ENCODE results near the gene UBE3C. TPM values are rescaled to one million over a fixed set of nuclear protein-coding genes. Genes with fewer than 3 reads are reported as not detected.

UBE3C gene
- total and polyA plus RNA-seq, 4 donors, result 12.7 to 91.8 (median 46.1) TPM

DNA sequence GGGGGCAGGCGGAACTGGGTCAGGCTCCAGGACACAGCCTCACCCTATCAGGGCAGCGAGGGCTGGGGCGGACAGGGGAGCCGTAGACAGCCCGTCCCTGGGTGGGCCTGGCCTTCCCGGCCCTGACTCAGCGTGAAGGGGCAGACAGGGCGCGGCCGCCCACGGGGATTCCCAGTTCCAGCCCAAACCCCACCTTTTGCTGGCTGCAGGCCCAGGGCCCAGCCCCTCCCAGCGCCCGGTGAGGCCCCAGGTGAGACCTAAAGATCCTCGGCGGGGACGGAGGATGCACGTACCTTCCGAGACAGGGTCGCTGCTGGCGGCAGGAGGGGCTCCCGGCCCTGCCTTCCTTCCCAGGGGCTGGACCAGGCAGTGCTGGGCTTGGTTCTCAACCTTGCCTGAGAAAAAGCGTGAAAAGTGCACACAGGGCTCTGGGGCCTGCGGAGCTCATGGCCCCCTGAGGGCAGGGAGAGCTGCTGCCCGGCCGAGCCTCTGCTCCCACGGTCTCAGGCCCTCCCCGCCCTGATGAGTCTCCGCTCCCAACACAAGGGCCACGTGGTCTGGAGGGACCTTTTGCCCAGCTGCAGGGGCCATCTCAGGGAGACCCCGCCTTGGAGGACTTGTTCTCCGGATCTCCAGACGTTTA is 154.2 kb downstream of the UBE3C start:
- ATAC-seq (ENCODE audit: insufficient read depth, low FRiP score) (peak; percentile 57), DNase-seq (no peak)
- TF ChIP-seq, protein P1, sequence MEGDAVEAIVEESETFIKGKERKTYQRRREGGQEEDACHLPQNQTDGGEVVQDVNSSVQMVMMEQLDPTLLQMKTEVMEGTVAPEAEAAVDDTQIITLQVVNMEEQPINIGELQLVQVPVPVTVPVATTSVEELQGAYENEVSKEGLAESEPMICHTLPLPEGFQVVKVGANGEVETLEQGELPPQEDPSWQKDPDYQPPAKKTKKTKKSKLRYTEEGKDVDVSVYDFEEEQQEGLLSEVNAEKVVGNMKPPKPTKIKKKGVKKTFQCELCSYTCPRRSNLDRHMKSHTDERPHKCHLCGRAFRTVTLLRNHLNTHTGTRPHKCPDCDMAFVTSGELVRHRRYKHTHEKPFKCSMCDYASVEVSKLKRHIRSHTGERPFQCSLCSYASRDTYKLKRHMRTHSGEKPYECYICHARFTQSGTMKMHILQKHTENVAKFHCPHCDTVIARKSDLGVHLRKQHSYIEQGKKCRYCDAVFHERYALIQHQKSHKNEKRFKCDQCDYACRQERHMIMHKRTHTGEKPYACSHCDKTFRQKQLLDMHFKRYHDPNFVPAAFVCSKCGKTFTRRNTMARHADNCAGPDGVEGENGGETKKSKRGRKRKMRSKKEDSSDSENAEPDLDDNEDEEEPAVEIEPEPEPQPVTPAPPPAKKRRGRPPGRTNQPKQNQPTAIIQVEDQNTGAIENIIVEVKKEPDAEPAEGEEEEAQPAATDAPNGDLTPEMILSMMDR (IDR thresholded peaks at IDR 0.05; ENCODE audit: control extremely low read depth, extremely low read depth), result no peak
- WGBS, 2 donors, result 61 to 85% methylated on average over 26 to 32 of the region's 32 CpGs
- no peaks in the 10 kb centered on the region for H3K27me3 ChIP-seq (ENCODE audit: control insufficient read depth in 3 of 3, insufficient read depth in 3 of 3, low read length in 2 of 3)
- no peak overlapping the region for H3K4me3 ChIP-seq
- H3K9ac ChIP-seq (ENCODE audit: insufficient read depth in 1 of 2, low read length in 2 of 2), result no peak overlapping the region
- no peak overlapping the region for H3K27ac ChIP-seq (ENCODE audit: low read depth in 1 of 2, low read length in 1 of 2)
- no peaks in the 10 kb centered on the region for H3K36me3 ChIP-seq (ENCODE audit: control insufficient read depth in 4 of 4, insufficient read depth in 4 of 4, low read length in 4 of 4)
- H3K4me1 ChIP-seq (ENCODE audit: control insufficient read depth in 5 of 5, insufficient read depth in 5 of 5, low read length in 5 of 5), result no peaks in the 10 kb centered on the region
- peaks cover 0 to 4% (median 0%) of the 10 kb centered on the region in 4 donors for H3K9me3 ChIP-seq (ENCODE audit: control insufficient read depth in 4 of 4, insufficient read depth in 3 of 4, low read length in 3 of 4)

- Histone ChIP-seq H3K9me3 (ENCODE audit: control insufficient read depth in 4 of 4, insufficient read depth in 3 of 4, low read length in 3 of 4) (peaks cover 0 to 4% (median 0%) of the 10 kb centered on the region in 4 donors), H3K9ac (ENCODE audit: insufficient read depth in 1 of 2, low read length in 2 of 2) (no peak overlapping the region), H3K27me3 (ENCODE audit: control insufficient read depth in 3 of 3, insufficient read depth in 3 of 3, low read length in 2 of 3) (no peaks in the 10 kb centered on the region), H3K4me3 (no peak overlapping the region), H3K4me1 (ENCODE audit: control insufficient read depth in 5 of 5, insufficient read depth in 5 of 5, low read length in 5 of 5) (no peaks in the 10 kb centered on the region), H3K36me3 (ENCODE audit: control insufficient read depth in 4 of 4, insufficient read depth in 4 of 4, low read length in 4 of 4) (no peaks in the 10 kb centered on the region), H3K27ac (ENCODE audit: low read depth in 1 of 2, low read length in 1 of 2) (no peak overlapping the region)
- 85 to 87% methylated on average over 13 of the region's 13 CpGs for WGBS, 2 donors
- no peak for DNase-seq
- TF ChIP-seq, protein P1 (IDR thresholded peaks at IDR 0.05; ENCODE audit: control extremely low read depth, extremely low read depth), result no peak
- ATAC-seq (ENCODE audit: insufficient read depth, low FRiP score), result no peak
Measured at GRCh38 chr7:157293413-157293788, 154.7 kb downstream of the UBE3C start.

DNA sequence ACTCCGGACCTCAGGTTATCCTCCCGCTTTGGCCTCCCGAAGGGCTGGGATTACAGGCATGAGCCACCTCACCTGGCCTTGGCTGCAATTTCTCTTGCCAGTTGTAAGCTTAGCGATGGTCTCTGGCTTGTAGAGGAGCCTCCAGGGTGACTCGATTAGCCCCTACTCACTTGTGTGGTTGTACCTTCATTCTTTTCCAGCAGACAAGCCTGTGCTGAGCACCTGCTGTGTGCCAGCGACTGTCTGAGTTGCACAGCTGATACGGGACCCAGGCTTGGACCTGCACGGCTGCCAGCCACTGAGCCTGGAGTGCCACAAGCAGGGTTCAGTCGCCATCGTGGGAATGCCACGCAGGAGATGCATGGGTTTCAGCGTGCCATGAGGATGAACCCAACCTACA is 156.0 kb downstream of the UBE3C start:
- Histone ChIP-seq H3K36me3 (ENCODE audit: control insufficient read depth in 4 of 4, insufficient read depth in 4 of 4, low read length in 4 of 4) (no peaks in the 10 kb centered on the region), H3K4me1 (ENCODE audit: control insufficient read depth in 5 of 5, insufficient read depth in 5 of 5, low read length in 5 of 5) (peaks cover 0 to 4% (median 0%) of the 10 kb centered on the region in 5 donors), H3K9ac (ENCODE audit: insufficient read depth in 1 of 2, low read length in 2 of 2) (no peak overlapping the region), H3K27me3 (ENCODE audit: control insufficient read depth in 3 of 3, insufficient read depth in 3 of 3, low read length in 2 of 3) (no peaks in the 10 kb centered on the region), H3K4me3 (no peak overlapping the region), H3K9me3 (ENCODE audit: control insufficient read depth in 4 of 4, insufficient read depth in 3 of 4, low read length in 3 of 4) (peaks cover 0 to 5% (median 0%) of the 10 kb centered on the region in 4 donors), H3K27ac (ENCODE audit: low read depth in 1 of 2, low read length in 1 of 2) (no peak overlapping the region)
- WGBS, 2 donors, result 94 to 95% methylated on average over 12 of the region's 12 CpGs
- TF ChIP-seq, protein P1 (IDR thresholded peaks at IDR 0.05; ENCODE audit: control extremely low read depth, extremely low read depth), result no peak
- ATAC-seq (ENCODE audit: insufficient read depth, low FRiP score) (no peak), DNase-seq (no peak)

GRCh38 chr7:157295338-157295737 is 156.6 kb downstream of the UBE3C start:
- TF ChIP-seq, protein P1 (IDR thresholded peaks at IDR 0.05; ENCODE audit: control extremely low read depth, extremely low read depth), result no peak

More at GRCh38 chr7:157295338-157295737, 156.6 kb downstream of the UBE3C start:
- H3K27ac ChIP-seq (ENCODE audit: low read depth in 1 of 2, low read length in 1 of 2), result no peak overlapping the region
- H3K9ac ChIP-seq (ENCODE audit: insufficient read depth in 1 of 2, low read length in 2 of 2), result no peak overlapping the region
- DNase-seq (no peak), ATAC-seq (ENCODE audit: insufficient read depth, low FRiP score) (no peak)
- H3K27me3 ChIP-seq (ENCODE audit: control insufficient read depth in 3 of 3, insufficient read depth in 3 of 3, low read length in 2 of 3), result no peaks in the 10 kb centered on the region
- H3K4me3 ChIP-seq, result no peak overlapping the region
- H3K36me3 ChIP-seq (ENCODE audit: control insufficient read depth in 4 of 4, insufficient read depth in 4 of 4, low read length in 4 of 4), result no peaks in the 10 kb centered on the region
- peaks cover 0 to 5% (median 0%) of the 10 kb centered on the region in 4 donors for H3K9me3 ChIP-seq (ENCODE audit: control insufficient read depth in 4 of 4, insufficient read depth in 3 of 4, low read length in 3 of 4)
- WGBS, 2 donors, result 86 to 91% methylated on average over 12 of the region's 12 CpGs
- peaks cover 0 to 4% (median 0%) of the 10 kb centered on the region in 5 donors for H3K4me1 ChIP-seq (ENCODE audit: control insufficient read depth in 5 of 5, insufficient read depth in 5 of 5, low read length in 5 of 5)

Measured in lung (tissue), 12 donors.